B cell (primary cell): Measurements from ENCODE around the gene CMIP.

ENCODE experiments used
- CTCF ChIP-seq: fragments of 200-600 bp; IDR thresholded peaks from one replicate; pipeline ENCODE4 v1.8.0; 2022; ENCODE audit warnings: antibody characterized with exemption, mild to moderate bottlenecking
- EZH2 ChIP-seq: IDR thresholded peaks from 2 replicates; pipeline ENCODE4 v1.6.1; 2012; ENCODE audit warnings: borderline replicate concordance, low read depth, mild to moderate bottlenecking, moderate library complexity, low read length; ENCODE audit not compliant: insufficient read depth, poor library complexity, severe bottlenecking

GRCh38 chr16:81595629-81596292, 151.2 kb downstream of the CMIP start:
- TF ChIP-seq CTCF (no peak), EZH2 (no peak)
